ENCODE results near the gene SLC2A2. TPM values are rescaled to one million over a fixed set of nuclear protein-coding genes. Genes with fewer than 3 reads are reported as not detected.

SLC2A2 gene
- polyA plus RNA-seq, 4 donors, result 1.3 to 15.3 (median 11.8) TPM

GRCh38 chr3:171038342-171038741, 11.8 kb upstream of the SLC2A2 start:
- no peak for DNase-seq (ENCODE audit: low read depth in 4 of 4, low spot score in 3 of 4)

- DNase-seq (ENCODE audit: low read depth in 4 of 4, low spot score in 3 of 4), result no peak
Measured at GRCh38 chr3:171028779-171029232, 2.3 kb upstream of the SLC2A2 start.

GRCh38 chr3:171028025-171028778, 1.7 kb upstream of the SLC2A2 start:
- DNase-seq (ENCODE audit: low read depth in 4 of 4, low spot score in 3 of 4), result peak in 1 of 4 donors; percentile 47

- DNase-seq (ENCODE audit: low read depth in 4 of 4, low spot score in 3 of 4), result no peak
Measured at GRCh38 chr3:171023566-171023965, 3.0 kb downstream of the SLC2A2 start.

GRCh38 chr3:171021377-171021776, 5.1 kb downstream of the SLC2A2 start:
- DNase-seq (ENCODE audit: low read depth in 4 of 4, low spot score in 3 of 4), result no peak

- DNase-seq (ENCODE audit: low read depth in 4 of 4, low spot score in 3 of 4), result no peak
Measured at GRCh38 chr3:171018156-171018935, 8.2 kb downstream of the SLC2A2 start.

GRCh38 chr3:171013822-171014748, 12.4 kb downstream of the SLC2A2 start:
- no peak for DNase-seq (ENCODE audit: low read depth in 4 of 4, low spot score in 3 of 4)

GRCh38 chr3:171011873-171012336, 14.6 kb downstream of the SLC2A2 start:
- no peak for DNase-seq (ENCODE audit: low read depth in 4 of 4, low spot score in 3 of 4)

GRCh38 chr3:171011109-171011872, 15.2 kb downstream of the SLC2A2 start:
- no peak for DNase-seq (ENCODE audit: low read depth in 4 of 4, low spot score in 3 of 4)

GRCh38 chr3:171007316-171007715, 19.2 kb downstream of the SLC2A2 start:
- no peak for DNase-seq (ENCODE audit: low read depth in 4 of 4, low spot score in 3 of 4)

GRCh38 chr3:171005648-171006047, 20.9 kb downstream of the SLC2A2 start:
- DNase-seq (ENCODE audit: low read depth in 4 of 4, low spot score in 3 of 4), result no peak

GRCh38 chr3:171001957-171002694, 24.4 kb downstream of the SLC2A2 start:
- DNase-seq (ENCODE audit: low read depth in 4 of 4, low spot score in 3 of 4), result no peak

- DNase-seq (ENCODE audit: low read depth in 4 of 4, low spot score in 3 of 4), result no peak
Measured at GRCh38 chr3:171001250-171001893, 25.1 kb downstream of the SLC2A2 start.

GRCh38 chr3:171000281-171000680, 26.2 kb downstream of the SLC2A2 start:
- DNase-seq (ENCODE audit: low read depth in 4 of 4, low spot score in 3 of 4), result no peak

GRCh38 chr3:170999737-171000242, 26.7 kb downstream of the SLC2A2 start:
- DNase-seq (ENCODE audit: low read depth in 4 of 4, low spot score in 3 of 4), result no peak

GRCh38 chr3:170997961-170998913, 28.3 kb downstream of the SLC2A2 start:
- no peak for DNase-seq (ENCODE audit: low read depth in 4 of 4, low spot score in 3 of 4)

GRCh38 chr3:170992854-170993253, 33.7 kb downstream of the SLC2A2 start:
- no peak for DNase-seq (ENCODE audit: low read depth in 4 of 4, low spot score in 3 of 4)

Measured in left renal pelvis (tissue), 4 donors.